Natural killer cell treated with Interleukin-12 subunit alpha and Interleukin-12 subunit beta and Interleukin-15 and Interleukin-18, amount 100 ng/mL, for 72 hours (primary cell): ENCODE results near the gene EGF. TPM values are rescaled to one million over a fixed set of nuclear protein-coding genes. Genes with fewer than 3 reads are reported as not detected.

ENCODE experiments used
- ATAC-seq, 2 donors: fragments of 150-1000 bp; cut with Tn5 transposase in 1 of 2; sonication (Bioruptor Pico), chemical (Tn5 transposase) in 1 of 2; 2 replicates each; pipeline ENCODE4 v1.10.0; 2021
- DNase-seq: peaks from one replicate; pipeline ENCODE4 v3.0.0; 2022; ENCODE audit warnings: low spot score
- H3K27ac Mint-ChIP-seq, 2 donors: 1 replicate in 1 of 2; 2 replicates in 1 of 2; pipeline ENCODE4 v1.8.0; 2022; ENCODE audit warnings: mixed read lengths in 2 of 2, mild to moderate bottlenecking in 1 of 2, moderate library complexity in 1 of 2
- H3K27me3 Mint-ChIP-seq, 2 donors: 1 replicate in 1 of 2; 2 replicates in 1 of 2; pipeline ENCODE4 v1.8.0; 2022; ENCODE audit warnings: mixed read lengths in 2 of 2
- H3K36me3 Mint-ChIP-seq: one replicate; pipeline ENCODE4 v1.8.0; 2022; ENCODE audit warnings: mixed read lengths
- H3K4me1 Mint-ChIP-seq, 2 donors: 1 replicate in 1 of 2; 2 replicates in 1 of 2; pipeline ENCODE4 v1.8.0; 2022; ENCODE audit warnings: low read depth in 2 of 2, mixed read lengths in 2 of 2, mild to moderate bottlenecking in 1 of 2
- H3K4me3 Mint-ChIP-seq: one replicate; pipeline ENCODE4 v1.8.0; 2022; ENCODE audit warnings: mixed read lengths
- H3K9me3 Mint-ChIP-seq: 2 replicates; pipeline ENCODE4 v1.8.0; 2022; ENCODE audit warnings: mixed read lengths
- total RNA-seq, 2 donors: library from RNA; stranded (reverse); gene quantifications; one replicate each; pipeline ENCODE4 v1.2.3, GENCODE V29; 2022

Gene EGF
- total RNA-seq, 2 donors from 2014 or later, result not detected

- DNase-seq (no peak), ATAC-seq (no peak)
- no peaks in the 10 kb centered on the region for H3K36me3 Mint-ChIP-seq
- peaks cover 8 to 39% of the 10 kb centered on the region in 2 donors for H3K27me3 Mint-ChIP-seq
- no peak overlapping the region for H3K27ac Mint-ChIP-seq
- no peak overlapping the region for H3K4me3 Mint-ChIP-seq
- no peaks in the 10 kb centered on the region for H3K9me3 Mint-ChIP-seq
- H3K4me1 Mint-ChIP-seq, result no peaks in the 10 kb centered on the region
These were observed 67.4 kb downstream of the EGF start for GRCh38 chr4:109979920-109980717.

GRCh38 chr4:109981936-109982335 lies 69.3 kb downstream of the EGF start:
- ATAC-seq, result no peak
- no peaks in the 10 kb centered on the region for H3K4me1 Mint-ChIP-seq
- no peak for DNase-seq
- H3K27ac Mint-ChIP-seq, result no peak overlapping the region
- H3K27me3 Mint-ChIP-seq, result peaks cover 8 to 39% of the 10 kb centered on the region in 2 donors
- H3K4me3 Mint-ChIP-seq, result no peak overlapping the region
- no peaks in the 10 kb centered on the region for H3K9me3 Mint-ChIP-seq
- H3K36me3 Mint-ChIP-seq, result no peaks in the 10 kb centered on the region

- no peaks in the 10 kb centered on the region for H3K36me3 Mint-ChIP-seq
- peaks cover 8 to 39% of the 10 kb centered on the region in 2 donors for H3K27me3 Mint-ChIP-seq
- H3K4me3 Mint-ChIP-seq, result no peak overlapping the region
- DNase-seq (no peak), ATAC-seq (no peak)
- no peaks in the 10 kb centered on the region for H3K4me1 Mint-ChIP-seq
- H3K9me3 Mint-ChIP-seq, result no peaks in the 10 kb centered on the region
- H3K27ac Mint-ChIP-seq, result no peak overlapping the region
These were observed 69.8 kb downstream of the EGF start for GRCh38 chr4:109982521-109982920.

- Mint-ChIP-seq H3K9me3 (no peaks in the 10 kb centered on the region), H3K4me1 (no peaks in the 10 kb centered on the region), H3K4me3 (no peak overlapping the region), H3K36me3 (no peaks in the 10 kb centered on the region), H3K27me3 (peaks cover 3 to 10% of the 10 kb centered on the region in 2 donors), H3K27ac (no peak overlapping the region)
- no peak for ATAC-seq
- DNase-seq, result no peak
These were observed 73.6 kb downstream of the EGF start for GRCh38 chr4:109985993-109986974.

GRCh38 chr4:109989044-109989443 lies 76.4 kb downstream of the EGF start:
- Mint-ChIP-seq H3K4me1 (no peaks in the 10 kb centered on the region), H3K36me3 (no peaks in the 10 kb centered on the region), H3K27ac (no peak overlapping the region), H3K27me3 (peaks cover 3 to 10% of the 10 kb centered on the region in 2 donors), H3K4me3 (no peak overlapping the region), H3K9me3 (no peaks in the 10 kb centered on the region)
- no peak for DNase-seq
- no peak for ATAC-seq

GRCh38 chr4:109989618-109990017 lies 76.9 kb downstream of the EGF start:
- Mint-ChIP-seq H3K9me3 (no peaks in the 10 kb centered on the region), H3K4me1 (no peaks in the 10 kb centered on the region), H3K4me3 (no peak overlapping the region), H3K36me3 (no peaks in the 10 kb centered on the region), H3K27me3 (peaks cover 3 to 10% of the 10 kb centered on the region in 2 donors), H3K27ac (no peak overlapping the region)
- DNase-seq (no peak), ATAC-seq (no peak)

GRCh38 chr4:109990261-109991257 lies 77.9 kb downstream of the EGF start:
- no peak for DNase-seq
- no peaks in the 10 kb centered on the region for H3K9me3 Mint-ChIP-seq
- H3K4me1 Mint-ChIP-seq, result no peaks in the 10 kb centered on the region
- no peaks in the 10 kb centered on the region for H3K36me3 Mint-ChIP-seq
- peaks cover 5 to 17% of the 10 kb centered on the region in 2 donors for H3K27me3 Mint-ChIP-seq
- no peak overlapping the region for H3K4me3 Mint-ChIP-seq
- ATAC-seq, result no peak
- no peak overlapping the region for H3K27ac Mint-ChIP-seq

- DNase-seq (no peak), ATAC-seq (no peak)
- no peak overlapping the region for H3K4me3 Mint-ChIP-seq
- peaks cover 5 to 17% of the 10 kb centered on the region in 2 donors for H3K27me3 Mint-ChIP-seq
- no peaks in the 10 kb centered on the region for H3K9me3 Mint-ChIP-seq
- H3K36me3 Mint-ChIP-seq, result no peaks in the 10 kb centered on the region
- no peaks in the 10 kb centered on the region for H3K4me1 Mint-ChIP-seq
- H3K27ac Mint-ChIP-seq, result no peak overlapping the region
These were observed 80.4 kb downstream of the EGF start for GRCh38 chr4:109993116-109993515.

- H3K4me3 Mint-ChIP-seq, result no peak overlapping the region
- no peaks in the 10 kb centered on the region for H3K9me3 Mint-ChIP-seq
- no peaks in the 10 kb centered on the region for H3K4me1 Mint-ChIP-seq
- no peak overlapping the region for H3K27ac Mint-ChIP-seq
- peaks cover 2 to 17% of the 10 kb centered on the region in 2 donors for H3K27me3 Mint-ChIP-seq
- H3K36me3 Mint-ChIP-seq, result no peaks in the 10 kb centered on the region
- DNase-seq (no peak), ATAC-seq (peak in 1 of 2 donors; percentile 74)
These were observed 81.7 kb downstream of the EGF start for GRCh38 chr4:109994415-109994827.

GRCh38 chr4:109996526-109996925 lies 83.8 kb downstream of the EGF start:
- Mint-ChIP-seq H3K36me3 (no peaks in the 10 kb centered on the region), H3K27me3 (peaks cover 2 to 12% of the 10 kb centered on the region in 2 donors), H3K4me1 (no peaks in the 10 kb centered on the region), H3K9me3 (no peaks in the 10 kb centered on the region), H3K4me3 (no peak overlapping the region), H3K27ac (no peak overlapping the region)
- DNase-seq (no peak), ATAC-seq (no peak)

GRCh38 chr4:109998867-109999584 lies 86.3 kb downstream of the EGF start:
- H3K9me3 Mint-ChIP-seq, result no peaks in the 10 kb centered on the region
- H3K27me3 Mint-ChIP-seq, result peaks cover 2 to 8% of the 10 kb centered on the region in 2 donors
- H3K4me3 Mint-ChIP-seq, result no peak overlapping the region
- no peaks in the 10 kb centered on the region for H3K4me1 Mint-ChIP-seq
- ATAC-seq (peak in 1 of 2 donors; percentile 59), DNase-seq (no peak)
- no peak overlapping the region for H3K27ac Mint-ChIP-seq
- no peaks in the 10 kb centered on the region for H3K36me3 Mint-ChIP-seq

GRCh38 chr4:109999585-109999912 lies 86.9 kb downstream of the EGF start:
- Mint-ChIP-seq H3K4me1 (no peaks in the 10 kb centered on the region), H3K9me3 (no peaks in the 10 kb centered on the region), H3K27ac (no peak overlapping the region), H3K27me3 (peaks cover 2 to 8% of the 10 kb centered on the region in 2 donors), H3K36me3 (no peaks in the 10 kb centered on the region), H3K4me3 (no peak overlapping the region)
- no peak for DNase-seq
- ATAC-seq, result no peak

- DNase-seq (no peak), ATAC-seq (no peak)
- H3K4me1 Mint-ChIP-seq, result peaks cover 2 to 6% of the 10 kb centered on the region in 2 donors
- no peak overlapping the region for H3K27ac Mint-ChIP-seq
- no peaks in the 10 kb centered on the region for H3K27me3 Mint-ChIP-seq
- H3K36me3 Mint-ChIP-seq, result no peaks in the 10 kb centered on the region
- H3K9me3 Mint-ChIP-seq, result no peaks in the 10 kb centered on the region
- H3K4me3 Mint-ChIP-seq, result no peak overlapping the region
These were observed 89.6 kb downstream of the EGF start for GRCh38 chr4:110002326-110002725.
